Left renal cortex interstitium (tissue), 4 donors: ENCODE data around the gene CD164. TPM values are rescaled to one million over a fixed set of nuclear protein-coding genes. Genes with fewer than 3 reads are reported as not detected.
A peak's percentile ranks its signal among the peaks of the same experiment; 100 is the strongest.
"Not testable (repeated sequence)": the region's sequence is repeated elsewhere in the genome, so short reads cannot be mapped to it uniquely, and the experiment has no call there.

ENCODE experiments used
- DNase-seq, 4 donors: peaks; one replicate each; pipeline ENCODE4 v3.0.0-alpha.2; 2013; ENCODE audit warnings: low read depth in 4 of 4, low spot score in 2 of 4, missing footprints in 1 of 4
- polyA plus RNA-seq, 4 donors: library from polyadenylated mRNA; unstranded; fragments of 120-200 nt; gene quantifications; one replicate each; pipeline ENCODE4 v1.2.1, GENCODE V29; 2013; ENCODE audit not compliant: insufficient read length in 4 of 4

Gene CD164
- polyA plus RNA-seq, 4 donors = 460 to 551 (median 515) TPM

- DNase-seq = no peak
Observed at GRCh38 chr6:109377717-109378116, 4.5 kb downstream of the CD164 start.

DNA sequence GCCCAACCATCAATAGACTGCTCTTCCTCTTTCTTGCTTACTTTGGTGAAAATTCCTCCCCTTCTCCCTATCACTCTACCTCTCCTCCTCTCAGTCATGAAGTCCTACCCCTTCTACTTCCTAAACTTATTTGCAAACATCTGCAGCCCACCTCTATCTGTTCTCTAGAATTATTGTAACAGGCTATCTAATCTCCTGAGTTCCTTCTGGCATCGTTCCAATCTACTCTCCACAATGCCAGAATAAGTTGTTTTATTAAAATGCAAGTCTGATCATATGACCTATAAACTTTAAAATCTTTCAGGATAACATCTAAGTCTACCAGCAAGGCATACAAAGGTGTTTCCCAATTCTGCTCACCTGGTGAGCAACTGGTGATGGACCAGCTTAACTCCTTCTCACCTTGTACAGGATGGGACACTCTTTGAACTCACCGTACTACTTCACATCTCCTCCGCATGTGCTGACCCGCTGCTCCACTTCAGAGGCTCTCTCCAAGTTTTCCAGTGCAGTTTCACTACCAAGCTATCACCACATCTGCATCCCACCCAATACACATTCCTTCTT, 7.9 kb downstream of the CD164 start:
- DNase-seq = no peak

DNA sequence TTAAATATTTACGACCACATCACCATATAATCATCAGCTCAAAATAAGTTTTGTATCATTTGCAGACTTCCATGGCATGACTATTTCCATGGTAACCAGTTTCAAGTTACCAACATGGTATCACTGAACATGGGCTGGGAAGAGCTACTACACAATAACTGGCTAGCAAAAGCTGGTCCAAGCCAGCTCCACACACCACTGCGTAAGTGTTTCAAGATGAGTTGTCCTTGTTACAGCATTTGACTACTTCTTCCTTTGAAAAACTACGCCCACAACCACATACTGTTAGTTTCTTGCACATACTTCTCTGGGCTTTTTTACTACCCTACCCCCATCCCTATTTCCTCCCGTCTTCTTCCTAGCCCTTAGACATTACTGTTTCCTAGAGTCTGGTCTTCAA, 8.5 kb downstream of the CD164 start:
- no peak for DNase-seq

GRCh38 chr6:109373331-109373730, 8.9 kb downstream of the CD164 start:
- DNase-seq = no peak

DNA sequence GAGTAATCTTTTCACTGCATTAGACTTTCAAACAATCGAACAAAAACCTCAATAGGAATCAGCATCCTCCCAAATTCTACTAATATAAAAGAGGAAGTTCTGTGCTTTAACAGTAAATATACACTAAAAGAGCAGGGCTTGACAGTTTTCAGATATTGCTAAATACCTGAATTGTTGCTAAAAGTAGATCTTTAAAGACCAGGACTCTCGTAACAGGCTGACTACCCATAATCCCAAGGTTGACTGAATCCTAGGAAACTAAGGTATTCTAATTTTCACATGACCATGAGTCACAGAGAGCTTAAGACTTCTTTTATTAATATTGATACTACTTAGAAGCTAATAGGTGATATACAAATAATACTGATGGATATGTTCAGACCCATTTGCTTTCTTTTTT, 10.1 kb downstream of the CD164 start:
- DNase-seq = no peak

DNA sequence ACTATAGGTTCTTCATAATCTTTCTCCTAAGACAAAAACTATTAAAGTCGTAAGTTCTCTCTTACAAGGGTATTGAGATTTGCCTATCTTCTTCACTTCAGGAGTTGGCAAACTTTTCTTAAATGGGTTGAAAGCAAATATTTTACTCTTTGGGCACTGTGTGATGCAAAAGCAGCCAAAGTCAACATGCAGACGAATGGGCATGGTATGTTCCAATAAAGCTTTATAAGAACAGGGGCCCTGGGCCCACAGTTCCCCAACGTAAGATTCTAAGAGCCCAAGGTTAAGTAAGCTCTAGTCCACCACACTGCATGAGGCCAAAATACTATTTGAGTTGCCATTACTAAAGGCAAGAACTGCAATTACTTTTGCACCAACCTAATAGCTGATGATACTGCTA, 11.5 kb downstream of the CD164 start:
- no peak for DNase-seq

DNA sequence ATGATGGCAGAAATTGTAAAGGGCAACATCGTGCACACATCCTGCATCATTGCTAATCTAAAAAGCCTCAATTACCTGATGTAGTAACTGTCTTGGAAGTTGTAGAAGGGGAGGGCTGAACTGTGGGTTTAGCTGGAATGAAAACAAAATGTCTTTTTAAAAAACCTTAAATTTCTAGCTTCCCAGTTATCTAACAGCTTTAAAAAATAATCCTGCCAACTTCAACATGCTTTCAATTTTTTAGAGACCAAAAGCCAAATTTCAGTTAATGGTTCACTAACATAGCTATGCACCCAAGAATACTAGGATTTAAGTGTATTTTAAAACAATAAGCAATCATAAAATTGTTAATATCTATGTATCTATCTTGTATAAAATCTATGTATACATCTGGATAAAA, 11.9 kb downstream of the CD164 start:
- DNase-seq = no peak

- DNase-seq = no peak
Observed at GRCh38 chr6:109369728-109370127, 12.5 kb downstream of the CD164 start.

DNA sequence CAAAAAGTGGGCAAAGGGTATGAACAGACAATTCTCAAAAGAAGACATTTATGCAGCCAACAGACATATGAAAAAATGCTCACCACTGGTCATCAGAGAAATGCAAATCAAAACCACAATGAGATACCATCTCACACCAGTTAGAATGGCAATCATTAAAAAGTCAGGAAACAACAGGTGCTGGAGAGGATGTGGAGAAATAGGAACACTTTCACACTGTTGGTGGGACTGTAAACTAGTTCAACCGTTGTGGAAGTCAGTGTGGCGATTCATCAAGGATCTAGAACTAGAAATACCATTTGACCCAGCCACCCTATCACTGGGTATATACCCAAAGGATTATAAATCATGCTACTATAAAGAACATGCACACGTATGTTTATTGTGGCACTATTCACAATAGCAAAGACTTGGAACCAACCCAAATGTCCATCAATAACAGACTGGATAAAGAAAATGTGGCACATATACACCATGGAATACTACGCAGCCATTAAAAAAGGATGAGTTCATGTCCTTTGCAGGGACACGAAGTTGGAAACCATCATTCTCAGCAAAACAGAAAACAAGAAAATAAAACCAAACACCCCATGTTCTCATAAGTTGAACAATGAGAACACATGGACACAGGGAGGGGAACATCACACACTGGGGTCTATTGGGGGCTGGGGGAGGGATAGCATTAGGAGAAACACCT, 17.7 kb downstream of the CD164 start:
- DNase-seq = not testable (repeated sequence)

DNA sequence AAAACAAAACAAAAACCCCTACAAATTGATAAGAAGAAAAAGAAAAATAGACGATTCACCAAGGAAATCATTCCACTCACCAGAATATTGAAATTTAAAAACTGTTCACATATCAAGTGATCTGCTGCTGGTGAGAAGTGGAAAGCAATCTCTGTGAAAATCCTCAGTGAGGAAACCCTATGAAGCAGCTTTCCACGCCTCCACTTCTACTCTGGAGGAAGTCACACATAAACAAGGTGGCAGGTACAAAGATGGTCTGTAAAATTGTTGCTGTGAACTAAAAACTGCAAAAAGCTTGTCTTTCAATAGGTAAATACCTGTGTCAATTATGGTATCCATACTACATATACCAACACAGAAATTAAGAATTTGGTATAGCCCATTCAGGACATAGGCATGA, 18.5 kb downstream of the CD164 start:
- DNase-seq = no peak

- DNase-seq = no peak
Observed at GRCh38 chr6:109362102-109362884, 20.0 kb downstream of the CD164 start.

- DNase-seq = no peak
Observed at GRCh38 chr6:109360791-109361190, 21.5 kb downstream of the CD164 start.

DNA sequence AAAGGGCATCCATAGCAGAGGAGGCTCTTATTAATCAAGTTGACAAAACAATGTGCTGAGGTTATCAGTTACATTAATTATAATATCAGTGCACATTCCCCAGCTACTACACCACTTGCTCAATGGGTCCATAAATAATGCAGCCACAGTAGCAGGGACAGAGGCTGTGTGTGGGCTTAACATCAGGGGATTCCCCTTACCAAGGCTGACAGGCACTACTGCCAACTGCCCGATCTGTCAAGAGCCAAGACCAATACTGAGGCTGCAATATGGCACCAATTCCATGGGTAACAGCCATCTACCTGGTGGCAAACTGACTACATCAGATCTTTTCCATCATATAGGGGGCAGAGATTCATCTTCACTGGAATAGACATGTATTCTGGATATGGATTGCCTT, 22.0 kb downstream of the CD164 start:
- no peak for DNase-seq

DNA sequence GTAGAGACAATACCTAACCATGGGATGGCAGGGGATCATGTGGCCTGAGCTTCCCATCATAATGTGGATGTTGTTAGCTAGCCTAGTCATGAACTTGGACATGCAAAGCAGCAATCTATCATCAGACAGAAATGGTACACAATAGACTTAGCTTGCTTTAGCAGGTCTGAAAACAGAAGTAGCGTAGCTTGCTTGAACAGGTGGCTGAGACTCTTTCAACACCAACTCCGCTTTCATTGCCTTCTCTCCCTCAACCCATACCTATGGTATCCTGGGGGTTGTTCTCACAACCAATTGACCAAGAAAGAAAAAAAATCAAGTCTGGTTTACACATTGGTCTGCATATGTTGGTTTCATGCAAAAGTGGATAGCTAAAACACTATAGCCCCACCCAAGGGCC, 23.0 kb downstream of the CD164 start:
- no peak for DNase-seq

- DNase-seq = no peak
Observed at GRCh38 chr6:109358204-109358603, 24.1 kb downstream of the CD164 start.

- no peak for DNase-seq
Observed at GRCh38 chr6:109356237-109356636, 26.0 kb downstream of the CD164 start.

- DNase-seq = no peak
Observed at GRCh38 chr6:109351231-109352130, 30.8 kb downstream of the CD164 start.

DNA sequence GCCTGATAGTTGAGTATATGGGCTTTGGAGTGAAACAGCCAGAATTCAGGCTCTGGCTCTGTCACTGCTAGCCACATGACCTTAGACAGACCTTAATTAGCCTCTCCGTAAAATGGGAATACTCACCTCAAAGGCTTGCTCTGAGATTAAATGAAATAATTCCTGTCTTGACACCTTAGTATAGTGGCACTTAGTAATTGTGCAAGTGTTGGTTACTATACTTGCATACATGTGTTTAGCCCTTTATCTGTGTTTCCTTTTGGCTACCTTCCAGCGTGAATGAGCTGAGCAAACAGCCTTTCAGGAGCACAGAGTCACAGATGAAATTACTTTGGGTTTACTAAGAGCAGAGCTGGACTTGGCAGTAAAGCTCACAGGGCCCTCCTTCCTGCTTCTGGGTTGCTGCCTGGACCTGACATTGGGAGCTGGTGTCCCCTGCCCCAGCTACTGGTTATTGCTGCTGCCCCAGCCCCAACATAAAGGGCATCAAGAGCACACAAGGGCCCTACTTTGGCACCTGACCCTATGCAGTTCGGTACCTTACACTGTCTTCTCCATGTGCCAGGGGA, 32.8 kb downstream of the CD164 start:
- DNase-seq = peak in 1 of 4 donors; percentile 12

- no peak for DNase-seq
Observed at GRCh38 chr6:109348226-109348625, 34.0 kb downstream of the CD164 start.

- DNase-seq = no peak
Observed at GRCh38 chr6:109347779-109348178, 34.5 kb downstream of the CD164 start.

- no peak for DNase-seq
Observed at GRCh38 chr6:109345986-109346385, 36.3 kb downstream of the CD164 start.
